Choroid plexus epithelial cell (primary cell): ENCODE data around the gene TAX1BP3.
"Not testable (repeated sequence)": the region's sequence is repeated elsewhere in the genome, so short reads cannot be mapped to it uniquely, and the experiment has no call there.

ENCODE experiments used
- DNase-seq: peaks from one replicate; pipeline ENCODE4 v3.0.0-alpha.2; 2010; ENCODE audit warnings: low read depth
- H3K4me3 ChIP-seq: 2 replicates; pipeline ENCODE4 v1.5.1; 2011; ENCODE audit warnings: low read depth, mild to moderate bottlenecking, control low read depth, low read length, moderate library complexity
- TF ChIP-seq, protein P1 (sequence below): conservative IDR thresholded peaks from 2 replicates; pipeline ENCODE4 v1.5.1; 2011; ENCODE audit warnings: low read depth, mild to moderate bottlenecking, control low read depth, inconsistent platforms, low read length, moderate library complexity

Gene TAX1BP3

DNA sequence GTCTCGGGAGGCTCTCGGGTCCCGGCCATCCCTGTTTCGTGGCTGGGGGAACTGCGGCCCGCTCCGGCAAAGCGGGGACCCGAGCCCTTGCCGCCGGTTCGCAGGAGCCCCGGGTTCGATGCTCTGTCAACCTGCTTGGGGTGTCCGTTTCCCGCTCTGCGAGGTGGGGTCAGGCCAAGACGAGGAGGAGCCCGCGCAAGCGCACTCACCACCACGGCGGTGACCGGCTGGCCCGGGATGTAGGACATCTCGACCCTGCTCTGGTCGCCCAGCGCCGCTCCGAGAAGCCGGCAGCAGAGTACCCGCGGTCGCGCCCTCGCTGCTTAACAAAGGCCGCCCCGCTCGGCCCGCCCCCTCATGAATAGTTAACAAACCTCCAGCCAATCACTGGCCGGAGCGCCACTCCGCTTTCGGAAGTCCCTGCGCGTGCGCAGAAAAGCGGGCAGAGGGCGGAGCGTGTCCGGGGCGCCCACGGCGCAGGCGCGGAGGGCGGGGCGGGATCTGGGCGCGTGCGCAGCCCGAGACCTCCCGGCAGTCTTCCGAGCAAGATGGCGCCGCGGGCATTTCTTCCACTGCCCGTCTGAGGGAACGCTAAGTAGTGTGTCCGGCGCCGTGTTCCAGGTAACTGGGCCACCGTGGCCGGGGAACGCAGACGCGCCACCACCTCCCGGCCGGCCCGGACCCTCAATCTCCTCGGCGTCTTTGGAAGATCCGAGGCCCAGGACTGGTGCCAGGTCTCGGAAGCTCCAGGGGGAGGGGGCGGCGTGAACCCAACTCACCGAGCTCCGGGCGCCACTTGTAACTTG is at the start of gene TAX1BP3, which contains the start of gene EMC6:
Gene TAX1BP3 (minus strand): TSS at position 300 of the 806 bp plus-strand sequence. CDS start 52 bp downstream, at position 248.
Gene EMC6 (plus strand): TSS at position 534 of the 806 bp plus-strand sequence. CDS start 335 bp downstream, outside the sequence.
- TF ChIP-seq, protein P1, sequence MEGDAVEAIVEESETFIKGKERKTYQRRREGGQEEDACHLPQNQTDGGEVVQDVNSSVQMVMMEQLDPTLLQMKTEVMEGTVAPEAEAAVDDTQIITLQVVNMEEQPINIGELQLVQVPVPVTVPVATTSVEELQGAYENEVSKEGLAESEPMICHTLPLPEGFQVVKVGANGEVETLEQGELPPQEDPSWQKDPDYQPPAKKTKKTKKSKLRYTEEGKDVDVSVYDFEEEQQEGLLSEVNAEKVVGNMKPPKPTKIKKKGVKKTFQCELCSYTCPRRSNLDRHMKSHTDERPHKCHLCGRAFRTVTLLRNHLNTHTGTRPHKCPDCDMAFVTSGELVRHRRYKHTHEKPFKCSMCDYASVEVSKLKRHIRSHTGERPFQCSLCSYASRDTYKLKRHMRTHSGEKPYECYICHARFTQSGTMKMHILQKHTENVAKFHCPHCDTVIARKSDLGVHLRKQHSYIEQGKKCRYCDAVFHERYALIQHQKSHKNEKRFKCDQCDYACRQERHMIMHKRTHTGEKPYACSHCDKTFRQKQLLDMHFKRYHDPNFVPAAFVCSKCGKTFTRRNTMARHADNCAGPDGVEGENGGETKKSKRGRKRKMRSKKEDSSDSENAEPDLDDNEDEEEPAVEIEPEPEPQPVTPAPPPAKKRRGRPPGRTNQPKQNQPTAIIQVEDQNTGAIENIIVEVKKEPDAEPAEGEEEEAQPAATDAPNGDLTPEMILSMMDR: no peak
- peak; percentile 98 for DNase-seq
- H3K4me3 ChIP-seq: peak within 1 kb of the TSS; percentile 99

GRCh38 chr17:3715296-3715695 is 46.9 kb upstream of the TAX1BP3 start:
- DNase-seq: no peak
- TF ChIP-seq, protein P1: no peak
- no peak overlapping the region for H3K4me3 ChIP-seq

DNA sequence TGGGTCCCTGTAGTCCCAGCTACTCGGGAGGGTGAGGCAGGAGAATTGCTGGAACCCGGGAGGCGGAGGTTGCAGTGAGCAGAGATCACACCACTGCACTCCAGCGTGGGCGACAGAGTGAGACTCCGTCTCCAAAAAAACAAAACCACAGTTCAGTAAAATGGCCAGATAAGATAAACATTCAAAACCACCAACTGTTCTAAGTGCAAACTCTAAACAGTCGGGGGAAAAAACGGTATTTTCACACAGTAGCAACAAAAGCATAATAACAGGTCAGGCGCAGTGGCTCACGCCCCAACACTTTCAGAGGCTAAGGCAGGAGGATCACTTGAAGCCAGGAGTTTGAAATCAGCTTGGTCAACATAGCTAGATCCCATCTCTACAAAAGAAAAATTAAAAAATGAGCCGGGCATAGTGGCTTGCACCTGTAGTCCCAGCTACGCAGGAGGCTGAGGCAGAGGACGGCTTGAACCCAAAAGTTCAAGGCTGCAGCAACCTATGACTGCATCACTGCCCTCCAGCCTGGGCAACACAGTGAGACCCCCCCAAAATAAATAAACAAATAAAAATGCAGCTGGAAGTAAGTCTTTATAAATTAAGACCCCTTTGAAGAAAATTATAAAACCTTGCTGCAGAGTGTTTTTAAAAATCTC is 44.6 kb upstream of the TAX1BP3 start:
- peak; percentile 38 for DNase-seq
- no peak overlapping the region for H3K4me3 ChIP-seq
- TF ChIP-seq, protein P1: no peak

DNA sequence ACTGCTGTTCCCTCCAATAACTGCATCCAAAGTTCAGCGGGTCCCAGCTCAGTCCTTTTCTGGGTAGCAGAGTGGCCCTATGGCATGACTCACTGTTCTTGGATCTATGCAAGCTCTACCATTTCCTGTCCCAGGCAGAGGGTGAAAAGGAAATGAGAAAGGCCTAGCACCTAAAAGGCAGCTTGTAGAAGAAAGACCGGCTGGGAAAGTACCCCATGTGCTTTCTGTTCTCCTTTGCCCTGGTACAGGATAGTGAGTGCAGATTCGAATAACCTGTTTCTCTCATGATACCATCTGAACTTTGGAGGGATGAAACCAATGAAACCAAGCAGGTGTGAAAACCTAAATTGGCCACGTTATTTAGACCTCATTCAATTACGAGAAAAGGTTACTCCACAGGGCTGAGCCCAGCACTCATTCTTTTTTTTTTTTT is 42.6 kb upstream of the TAX1BP3 start:
- H3K4me3 ChIP-seq: no peak overlapping the region
- DNase-seq: peak; percentile 74
- TF ChIP-seq, protein P1: no peak

DNA sequence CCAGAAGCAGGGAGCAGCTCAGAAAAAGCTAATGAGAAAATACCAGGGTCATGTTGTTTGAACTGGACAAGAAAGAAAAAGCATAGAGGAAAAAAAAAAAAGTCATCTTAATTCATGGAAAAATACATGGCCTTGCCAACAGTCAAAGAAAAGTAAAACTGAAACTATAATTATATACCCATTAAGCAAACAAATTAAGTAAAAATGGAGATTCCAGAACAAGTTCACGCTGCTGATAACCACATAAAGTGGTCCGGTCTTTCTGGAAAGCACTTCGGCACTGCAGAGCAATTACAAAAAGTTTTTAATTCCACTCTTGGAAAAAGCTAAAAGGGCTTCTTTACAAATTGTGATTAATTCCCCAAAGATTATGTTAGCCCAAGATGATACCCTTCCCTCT is 40.0 kb upstream of the TAX1BP3 start:
- no peak for DNase-seq
- TF ChIP-seq, protein P1: no peak
- no peak overlapping the region for H3K4me3 ChIP-seq

- not testable (repeated sequence) for DNase-seq
Measured at GRCh38 chr17:3705718-3705984, 37.3 kb upstream of the TAX1BP3 start.

GRCh38 chr17:3704931-3705717 is 36.7 kb upstream of the TAX1BP3 start:
- no peak overlapping the region for H3K4me3 ChIP-seq
- DNase-seq: no peak
- TF ChIP-seq, protein P1: no peak

More at GRCh38 chr17:3705718-3705984, 37.3 kb upstream of the TAX1BP3 start:
- not testable (repeated sequence) for H3K4me3 ChIP-seq

- DNase-seq, H3K4me3 ChIP-seq: not testable (repeated sequence)
Measured at GRCh38 chr17:3702041-3702539, 33.7 kb upstream of the TAX1BP3 start.
